Stimulated activated CD4-positive, alpha-beta T cell treated with anti-CD3 and anti-CD28 coated beads, Interleukin-12 subunit alpha, Interleukin-12 subunit beta, amount 100 ng/mL, for 4 hours (primary cell): ENCODE measurements around the gene SLC9C1.

ENCODE experiments used
- DNase-seq: peaks from one replicate; pipeline ENCODE4 v3.0.0-alpha.2; 2020

The SLC9C1 gene

GRCh38 chr3:112304611-112305010 lies 10.6 kb upstream of the SLC9C1 start:
- no peak for DNase-seq

GRCh38 chr3:112303764-112304325 lies 9.8 kb upstream of the SLC9C1 start:
- DNase-seq: no peak

- DNase-seq: no peak
Observed at GRCh38 chr3:112302881-112303763, 9.1 kb upstream of the SLC9C1 start.

GRCh38 chr3:112302150-112302830 lies 8.3 kb upstream of the SLC9C1 start:
- no peak for DNase-seq

- no peak for DNase-seq
Observed at GRCh38 chr3:112298781-112299180, 4.8 kb upstream of the SLC9C1 start.

GRCh38 chr3:112297714-112298113 lies 3.7 kb upstream of the SLC9C1 start:
- no peak for DNase-seq

GRCh38 chr3:112289011-112289410 lies 5.0 kb downstream of the SLC9C1 start:
- no peak for DNase-seq

- DNase-seq: no peak
Observed at GRCh38 chr3:112280266-112280665, 13.8 kb downstream of the SLC9C1 start.

- no peak for DNase-seq
Observed at GRCh38 chr3:112273536-112273935, 20.5 kb downstream of the SLC9C1 start.

- no peak for DNase-seq
Observed at GRCh38 chr3:112261742-112262141, 32.3 kb downstream of the SLC9C1 start.

GRCh38 chr3:112260563-112260962 lies 33.5 kb downstream of the SLC9C1 start:
- DNase-seq: no peak

GRCh38 chr3:112253301-112253971 lies 40.6 kb downstream of the SLC9C1 start:
- DNase-seq: no peak

- no peak for DNase-seq
Observed at GRCh38 chr3:112247900-112248299, 46.1 kb downstream of the SLC9C1 start.

- DNase-seq: no peak
Observed at GRCh38 chr3:112247350-112247749, 46.7 kb downstream of the SLC9C1 start.

GRCh38 chr3:112233083-112233482 lies 60.9 kb downstream of the SLC9C1 start:
- no peak for DNase-seq

GRCh38 chr3:112231727-112232126 lies 62.3 kb downstream of the SLC9C1 start:
- no peak for DNase-seq

- DNase-seq: no peak
Observed at GRCh38 chr3:112230033-112230432, 64.0 kb downstream of the SLC9C1 start.

GRCh38 chr3:112228786-112229185 lies 65.2 kb downstream of the SLC9C1 start:
- no peak for DNase-seq

GRCh38 chr3:112200317-112200666 lies 93.7 kb downstream of the SLC9C1 start:
- DNase-seq: no peak

GRCh38 chr3:112199622-112200316 lies 94.2 kb downstream of the SLC9C1 start:
- DNase-seq: no peak

GRCh38 chr3:112197131-112197530 lies 96.9 kb downstream of the SLC9C1 start:
- DNase-seq: no peak

- no peak for DNase-seq
Observed at GRCh38 chr3:112187300-112187699, 106.7 kb downstream of the SLC9C1 start.
